GM21529 (cell line): ENCODE data around the gene LANCL2.
A peak's percentile ranks its signal among the peaks of the same experiment; 100 is the strongest.
"Not testable (repeated sequence)": the region's sequence is repeated elsewhere in the genome, so short reads cannot be mapped to it uniquely, and the experiment has no call there.

ENCODE experiments used
- ATAC-seq: cut with Tn5 transposase; IDR thresholded peaks from one replicate; pipeline ENCODE4 v1.9.1; 2021; ENCODE audit not compliant: unreplicated experiment

The LANCL2 gene

GRCh38 chr7:55365205-55365674, at the start of gene LANCL2:
Gene LANCL2 (plus strand): TSS chr7:55365337. CDS start chr7:55366026, 689 bp downstream.
- peak; percentile 33 for ATAC-seq

DNA sequence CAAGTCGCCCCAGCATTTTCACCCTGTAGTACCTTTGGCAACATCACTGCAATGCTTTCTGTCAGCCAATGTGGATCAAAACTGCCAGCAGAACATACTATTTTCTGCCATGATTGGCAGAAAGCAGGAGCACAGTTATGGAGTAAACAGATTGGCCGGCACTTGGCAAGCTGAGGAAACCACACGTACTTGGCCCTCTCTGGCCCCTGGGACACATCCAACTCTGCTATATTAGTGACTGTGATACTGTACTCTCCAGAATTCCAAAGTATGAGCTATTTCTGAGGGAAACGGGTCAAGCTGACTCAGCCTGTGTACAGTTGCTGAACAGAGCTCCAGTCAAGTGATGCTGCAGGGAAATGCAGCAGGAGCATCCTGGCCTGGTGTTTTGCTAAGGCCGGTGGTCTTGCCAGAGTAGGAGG, 39.8 kb upstream of the LANCL2 start:
- no peak for ATAC-seq

GRCh38 chr7:55326081-55326835, 38.9 kb upstream of the LANCL2 start:
- ATAC-seq = no peak

- ATAC-seq = no peak
These were observed 38.1 kb upstream of the LANCL2 start for GRCh38 chr7:55326945-55327626.

DNA sequence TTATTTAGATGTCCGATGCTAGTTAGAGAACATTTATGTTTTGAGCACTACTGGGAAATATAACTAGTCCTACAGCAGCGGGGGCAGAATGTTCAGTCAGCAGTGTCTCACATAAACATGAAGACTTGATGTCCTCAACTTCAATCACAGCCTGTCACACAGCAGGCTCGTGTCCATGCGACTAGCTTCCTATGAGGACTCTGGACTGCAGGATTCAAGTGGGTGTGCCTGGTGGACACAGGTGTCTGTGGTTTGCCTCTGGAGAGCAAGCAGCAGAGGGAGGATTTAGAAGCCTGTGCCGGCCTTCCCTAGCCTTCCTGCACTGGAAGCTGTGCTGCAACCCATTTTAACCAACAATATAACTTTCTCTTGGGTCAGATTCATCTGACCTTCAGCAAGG, 30.0 kb upstream of the LANCL2 start:
- no peak for ATAC-seq

DNA sequence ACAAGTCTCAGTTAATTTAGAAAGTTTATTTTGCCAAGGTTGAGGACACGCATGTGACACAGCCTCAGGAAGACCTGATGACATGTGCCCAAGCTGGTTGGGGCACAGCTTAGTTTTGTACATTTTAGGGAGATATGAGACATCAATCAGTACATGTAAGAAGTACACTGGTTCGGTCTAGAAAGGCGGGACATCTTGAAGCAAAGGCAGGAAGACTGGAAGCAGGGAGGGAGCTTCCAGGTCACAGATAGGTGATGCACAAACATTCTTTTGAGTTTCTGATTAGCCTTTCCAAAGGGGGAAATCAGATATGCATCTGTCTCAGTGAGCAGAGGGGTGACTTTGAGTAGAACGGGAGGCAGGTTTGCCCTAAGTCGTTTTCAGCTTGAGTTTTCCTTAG, 29.4 kb upstream of the LANCL2 start:
- ATAC-seq = no peak

DNA sequence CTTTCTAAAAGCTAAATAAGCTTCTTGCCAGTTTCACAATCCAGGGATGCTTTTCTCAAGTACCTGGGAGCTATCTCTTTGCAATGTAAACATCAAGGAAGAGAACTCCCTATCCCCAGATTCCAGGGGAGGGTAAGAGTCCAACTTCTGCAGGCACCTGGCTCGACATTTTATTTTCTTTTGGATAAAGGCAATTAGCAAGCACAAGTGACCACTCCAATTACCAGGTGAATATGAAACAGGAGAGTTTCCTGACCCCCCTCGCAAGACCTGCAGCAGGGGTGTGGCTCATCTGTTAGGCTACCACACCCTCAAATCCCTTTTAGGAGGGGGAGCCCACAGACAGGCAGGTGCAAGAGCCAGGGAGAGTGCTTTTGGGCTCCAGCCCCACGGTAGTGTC, 28.6 kb upstream of the LANCL2 start:
- no peak for ATAC-seq

- ATAC-seq = no peak
These were observed 25.8 kb upstream of the LANCL2 start for GRCh38 chr7:55339033-55340000.

- ATAC-seq = no peak
These were observed 22.8 kb upstream of the LANCL2 start for GRCh38 chr7:55342216-55342871.

DNA sequence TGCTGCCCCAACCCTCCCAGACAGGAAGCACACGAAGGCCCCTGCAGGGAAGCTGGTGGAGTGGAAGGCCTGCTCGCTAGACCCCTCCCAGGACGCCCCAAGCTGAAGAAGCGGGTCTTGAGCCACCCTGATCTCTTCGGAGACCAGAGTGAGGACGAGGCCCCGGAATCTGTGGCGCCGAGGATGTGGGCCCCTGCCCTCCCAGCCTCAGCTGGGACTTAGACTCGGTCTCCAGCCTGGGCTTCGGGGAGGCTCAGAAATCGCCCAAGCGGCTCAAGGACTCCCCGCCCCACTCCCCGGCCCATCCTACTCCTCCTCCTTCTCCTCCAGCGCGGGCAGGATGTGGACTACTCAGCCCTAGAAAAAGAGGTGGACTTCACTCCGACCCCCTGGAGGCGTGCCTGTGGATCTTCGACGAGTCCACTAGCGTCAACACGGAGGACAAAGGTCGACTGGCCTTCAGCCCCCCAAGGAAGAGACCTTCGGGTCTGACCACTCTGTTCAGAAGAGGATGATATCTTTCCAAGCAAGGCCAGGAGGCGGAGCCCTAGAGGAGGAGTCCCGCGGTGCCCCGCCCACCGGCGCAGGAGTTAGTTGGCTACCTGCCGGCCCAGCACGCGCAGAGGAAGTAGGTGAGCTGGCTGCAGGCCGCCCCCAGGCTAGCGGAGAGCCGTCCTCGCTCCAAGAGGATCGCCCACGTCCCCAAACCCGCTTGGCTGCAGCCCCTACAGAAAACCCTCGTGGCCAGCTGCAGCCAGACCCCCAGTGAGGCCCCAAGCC, 21.9 kb upstream of the LANCL2 start:
- no peak for ATAC-seq

DNA sequence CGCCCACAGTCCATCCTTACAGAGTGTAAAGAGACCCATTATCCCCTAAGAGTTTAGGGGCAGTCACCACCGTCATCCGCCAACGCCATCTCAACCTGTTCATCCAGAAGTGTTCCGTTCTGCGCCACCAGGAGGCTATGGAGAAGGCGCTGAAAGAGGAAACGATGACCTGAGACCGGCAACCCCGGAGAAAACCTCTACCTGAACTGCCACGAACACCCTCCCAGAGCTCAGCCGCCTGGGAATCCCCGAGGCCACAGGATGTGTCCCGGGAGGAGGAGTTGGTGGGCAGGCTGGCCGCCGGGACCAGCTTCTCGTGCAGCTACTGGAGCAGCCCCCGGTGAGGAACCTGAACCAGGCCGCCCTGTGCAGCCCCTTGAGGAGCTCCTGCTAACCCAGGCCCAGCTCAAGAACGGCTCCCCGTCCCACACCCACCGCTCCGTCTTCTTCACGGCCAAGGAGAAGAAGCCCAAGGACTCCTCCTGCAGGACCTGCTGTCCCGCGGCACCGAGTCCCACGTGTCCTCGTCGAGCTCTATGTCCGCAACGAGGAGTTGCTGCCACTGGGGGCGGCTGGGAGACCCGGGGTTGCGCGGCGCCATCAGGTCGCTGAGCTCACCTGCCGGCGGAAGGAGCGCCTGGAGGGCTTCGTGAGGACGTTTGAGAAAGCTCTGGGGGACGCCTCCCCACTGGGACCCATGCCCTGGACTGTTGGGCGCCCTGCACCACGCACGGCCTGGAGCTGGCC, 21.1 kb upstream of the LANCL2 start:
- no peak for ATAC-seq

GRCh38 chr7:55344840-55345239, 20.3 kb upstream of the LANCL2 start:
- ATAC-seq = no peak

DNA sequence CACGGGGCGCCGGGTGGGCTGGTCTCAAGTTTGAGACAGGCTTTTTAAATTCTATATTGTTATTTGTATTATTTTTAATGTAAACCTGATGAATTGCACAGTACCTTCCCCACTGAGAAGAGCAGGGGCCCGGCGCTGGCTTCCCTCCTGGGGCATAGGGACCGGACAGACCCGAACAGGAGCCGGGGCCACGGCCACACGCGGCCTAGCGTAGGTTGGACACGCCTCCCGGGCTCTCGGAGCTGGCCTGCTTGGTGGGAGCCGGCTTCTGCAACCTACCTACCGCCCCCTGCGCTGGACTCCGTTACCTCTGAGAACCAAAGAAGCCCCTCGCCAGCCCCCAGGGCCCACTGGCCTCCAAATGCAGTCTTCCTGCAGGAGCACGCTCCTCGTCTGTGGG, 19.8 kb upstream of the LANCL2 start:
- ATAC-seq = no peak

DNA sequence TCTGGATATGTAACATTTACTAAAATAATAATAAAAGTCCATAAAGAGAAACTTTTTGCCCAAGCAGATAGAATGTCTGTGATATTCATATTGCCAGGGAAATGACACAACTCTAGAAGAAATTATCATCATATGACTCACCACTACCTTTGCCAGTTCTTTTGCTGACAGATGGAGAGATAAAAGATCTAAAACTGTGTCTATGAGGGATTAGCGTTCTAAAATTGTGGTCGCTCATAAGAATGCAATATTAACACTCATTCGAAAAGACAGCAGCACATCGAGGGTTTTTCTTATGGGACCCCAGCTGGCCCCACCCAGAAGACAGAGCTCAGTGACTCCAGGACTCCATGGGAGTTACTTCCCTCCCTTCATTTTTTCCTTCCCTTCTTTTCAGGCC, 16.6 kb upstream of the LANCL2 start:
- no peak for ATAC-seq

DNA sequence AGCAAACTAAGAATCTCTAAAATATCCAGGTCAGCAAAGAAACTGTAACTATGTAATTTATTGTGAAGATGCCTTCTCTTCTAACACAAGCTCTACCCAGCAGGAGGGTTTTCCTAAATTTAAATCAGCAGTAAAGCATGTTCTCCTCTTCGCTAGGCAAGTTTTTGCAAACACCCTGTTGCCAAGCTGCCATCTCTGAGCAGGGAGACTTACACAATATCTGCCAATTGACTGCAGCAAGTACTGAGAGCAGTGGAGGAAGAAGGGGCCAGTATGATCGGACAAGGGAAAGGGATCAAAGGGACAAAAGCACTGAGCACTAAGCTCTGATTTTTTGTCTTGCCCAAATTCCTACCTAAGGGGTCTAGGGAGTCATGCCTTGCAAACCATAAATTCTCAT, 16.0 kb upstream of the LANCL2 start:
- ATAC-seq = no peak

DNA sequence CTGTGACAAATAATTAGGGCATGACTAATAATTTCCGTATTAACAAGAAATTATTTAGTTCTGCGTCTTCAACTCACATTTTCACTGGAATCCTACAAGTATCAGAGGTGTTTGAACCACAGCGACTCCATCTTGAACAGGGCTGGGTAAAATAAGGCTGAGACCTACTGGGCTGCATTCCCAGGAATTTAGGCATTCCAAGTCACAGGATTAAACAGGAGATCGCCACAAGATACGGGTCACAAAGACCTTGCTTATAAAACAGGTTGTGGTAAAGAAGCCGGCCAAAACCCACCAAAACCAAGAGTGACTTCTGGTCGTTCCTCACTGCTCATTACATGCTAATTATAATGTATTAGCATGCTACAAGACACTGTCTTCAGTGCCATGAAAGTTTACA, 14.9 kb upstream of the LANCL2 start:
- no peak for ATAC-seq

DNA sequence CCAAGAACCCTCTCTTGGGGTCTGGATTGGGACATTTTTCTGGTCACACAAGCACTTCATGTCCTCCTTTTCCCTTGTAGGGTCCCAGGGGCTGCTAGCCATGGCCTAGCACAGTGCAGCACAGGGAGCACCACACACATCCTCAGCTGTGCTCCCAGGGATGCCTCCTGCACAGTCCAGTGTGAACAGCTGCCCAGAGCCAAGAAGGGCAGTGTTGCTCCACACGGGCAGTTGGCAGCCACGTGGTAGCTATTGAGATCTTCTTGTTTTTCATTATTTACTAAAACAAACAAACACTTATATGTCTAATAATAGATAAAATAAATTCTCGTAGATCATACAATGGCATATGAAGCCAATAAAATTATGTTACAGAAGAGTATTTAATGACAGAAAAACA, 13.9 kb upstream of the LANCL2 start:
- no peak for ATAC-seq

DNA sequence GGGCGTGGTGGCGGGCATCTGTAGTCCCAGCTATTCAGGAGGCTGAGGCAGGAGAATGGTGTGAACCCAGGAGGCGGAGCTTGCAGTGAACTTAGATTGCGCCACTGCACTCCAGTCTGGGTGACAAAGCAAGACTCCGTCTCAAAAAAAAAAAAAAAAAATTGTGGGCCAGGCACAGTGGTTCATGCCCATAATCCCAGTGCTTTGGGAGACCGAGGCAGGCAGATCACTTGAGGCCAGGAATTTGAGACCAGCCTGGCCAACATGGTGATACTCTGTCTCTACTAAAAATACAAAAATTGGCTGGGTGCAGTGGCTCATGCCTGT, 12.2 kb upstream of the LANCL2 start:
- not testable (repeated sequence) for ATAC-seq

DNA sequence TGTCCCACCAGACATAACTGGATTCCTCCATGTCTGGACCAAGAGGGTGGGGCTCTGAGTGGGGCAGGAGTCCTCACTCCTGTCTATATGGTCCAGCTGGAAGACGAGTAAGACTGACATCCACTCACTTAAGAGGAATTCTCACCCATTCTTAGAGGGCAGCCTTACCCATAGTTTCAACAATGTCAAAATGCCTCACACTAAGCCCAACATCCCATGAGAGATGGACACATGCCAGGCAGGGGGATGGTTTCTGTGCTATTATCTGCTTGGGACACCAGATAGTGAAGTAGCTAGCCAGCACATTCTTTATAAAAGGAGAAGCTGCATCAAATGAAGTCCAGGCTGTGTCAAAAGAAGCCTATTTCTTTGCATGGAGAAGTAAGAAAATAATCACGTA, 4.7 kb upstream of the LANCL2 start:
- ATAC-seq = no peak

DNA sequence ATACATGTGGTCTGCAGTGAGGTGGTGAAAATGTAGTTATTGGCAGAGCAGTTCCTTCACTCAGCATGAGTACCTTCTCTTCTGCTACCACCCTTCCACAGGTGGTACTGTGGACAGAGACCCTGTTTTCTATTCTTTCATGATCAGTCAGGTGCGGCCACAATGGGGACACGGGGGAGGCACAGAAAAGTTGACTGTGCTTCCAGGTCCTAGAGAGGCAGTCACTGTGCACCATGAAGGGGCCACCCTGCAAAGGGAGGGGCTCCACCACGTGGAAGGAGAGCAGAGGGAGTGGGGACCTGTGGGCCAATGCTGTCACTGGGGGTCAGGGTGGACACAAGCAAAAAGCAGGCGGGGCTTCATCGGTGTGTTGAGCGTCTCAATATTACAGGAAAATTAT, 3.6 kb upstream of the LANCL2 start:
- no peak for ATAC-seq
